Hematopoietic multipotent progenitor cell (in vitro differentiated cells): ENCODE measurements around the gene HSPA12A. TPM values are rescaled to one million over a fixed set of nuclear protein-coding genes. Genes with fewer than 3 reads are reported as not detected.

Source experiments
- DNase-seq, 3 donors: peaks; one replicate each; pipeline ENCODE4 v3.0.0-alpha.2; 2011 to 2015; ENCODE audit warnings: low read depth in 2 of 3, low spot score in 2 of 3
- total RNA-seq: library from RNA; depleted of rRNA; stranded (reverse); fragments of >200 nt; gene quantifications from one replicate; pipeline ENCODE4 v1.2.3, GENCODE V29; 2012

HSPA12A gene
- total RNA-seq, 1 donor: 0.54 TPM

- no peak for DNase-seq
Observed at GRCh38 chr10:116670706-116671105, 71.7 kb downstream of the HSPA12A start.

GRCh38 chr10:116669832-116670644 is 72.3 kb downstream of the HSPA12A start:
- peak in 1 of 3 donors; percentile 10 for DNase-seq

- DNase-seq: no peak
Observed at GRCh38 chr10:116669080-116669479, 73.3 kb downstream of the HSPA12A start.

- DNase-seq: no peak
Observed at GRCh38 chr10:116668446-116668845, 73.9 kb downstream of the HSPA12A start.

GRCh38 chr10:116668018-116668417 is 74.3 kb downstream of the HSPA12A start:
- DNase-seq: no peak

- no peak for DNase-seq
Observed at GRCh38 chr10:116667484-116667883, 74.9 kb downstream of the HSPA12A start.

- no peak for DNase-seq
Observed at GRCh38 chr10:116665541-116666125, 76.7 kb downstream of the HSPA12A start.

- no peak for DNase-seq
Observed at GRCh38 chr10:116664631-116665030, 77.7 kb downstream of the HSPA12A start.

GRCh38 chr10:116663342-116663741 is 79.0 kb downstream of the HSPA12A start:
- DNase-seq: no peak

- no peak for DNase-seq
Observed at GRCh38 chr10:116660860-116661259, 81.5 kb downstream of the HSPA12A start.

GRCh38 chr10:116659049-116659670 is 83.2 kb downstream of the HSPA12A start:
- DNase-seq: no peak

GRCh38 chr10:116657863-116658551 is 84.4 kb downstream of the HSPA12A start:
- no peak for DNase-seq

GRCh38 chr10:116656044-116656443 is 86.3 kb downstream of the HSPA12A start:
- no peak for DNase-seq

- DNase-seq: no peak
Observed at GRCh38 chr10:116655568-116655967, 86.8 kb downstream of the HSPA12A start.

GRCh38 chr10:116654816-116655215 is 87.5 kb downstream of the HSPA12A start:
- DNase-seq: peak in 1 of 3 donors; percentile 3

- no peak for DNase-seq
Observed at GRCh38 chr10:116653885-116654284, 88.5 kb downstream of the HSPA12A start.

GRCh38 chr10:116648903-116649302 is 93.5 kb downstream of the HSPA12A start:
- DNase-seq: no peak

GRCh38 chr10:116646502-116646901 is 95.9 kb downstream of the HSPA12A start:
- DNase-seq: no peak

- DNase-seq: no peak
Observed at GRCh38 chr10:116637830-116638229, 104.5 kb downstream of the HSPA12A start.

GRCh38 chr10:116636976-116637375 is 105.4 kb downstream of the HSPA12A start:
- no peak for DNase-seq

GRCh38 chr10:116636385-116636784 is 106.0 kb downstream of the HSPA12A start:
- no peak for DNase-seq
